ENCODE results near the gene TTC38. TPM values are rescaled to one million over a fixed set of nuclear protein-coding genes. Genes with fewer than 3 reads are reported as not detected.

TTC38 gene
- total and polyA plus RNA-seq, 12 donors, result 24.0 to 111 (median 39.7) TPM

DNA sequence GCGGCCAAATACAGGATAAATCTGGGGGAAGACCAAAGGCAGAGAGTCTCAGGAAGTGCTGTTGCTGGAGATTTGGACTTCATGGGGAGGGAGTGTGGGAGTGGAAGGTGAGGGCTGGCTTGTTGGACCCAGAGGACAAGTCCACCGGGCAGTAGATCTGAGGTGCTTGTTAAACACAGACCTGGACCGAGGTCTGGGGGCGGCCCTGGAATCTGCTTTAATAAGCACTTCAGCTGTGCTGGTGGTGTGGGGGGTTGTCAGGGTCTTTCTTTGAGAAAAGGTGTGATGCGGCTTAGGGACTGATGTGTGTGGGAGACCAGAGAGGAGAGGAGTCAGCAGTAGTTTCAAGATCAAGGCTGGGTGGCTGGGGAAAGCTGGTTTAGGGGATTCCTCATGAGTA is 72.1 kb downstream of the TTC38 start:
- 93 to 96% (median 95%) methylated on average over 5 of the region's 5 CpGs for WGBS, 4 donors
- H3K36me3 ChIP-seq (replicated peaks in 1 of 2), result peaks cover 0 to 64% of the 10 kb centered on the region in 2 donors
- no peak for TF ChIP-seq POLR2A (IDR thresholded peaks at IDR 0.05)
- TF ChIP-seq CTCF (IDR thresholded peaks at IDR 0.05), result no peak

DNA sequence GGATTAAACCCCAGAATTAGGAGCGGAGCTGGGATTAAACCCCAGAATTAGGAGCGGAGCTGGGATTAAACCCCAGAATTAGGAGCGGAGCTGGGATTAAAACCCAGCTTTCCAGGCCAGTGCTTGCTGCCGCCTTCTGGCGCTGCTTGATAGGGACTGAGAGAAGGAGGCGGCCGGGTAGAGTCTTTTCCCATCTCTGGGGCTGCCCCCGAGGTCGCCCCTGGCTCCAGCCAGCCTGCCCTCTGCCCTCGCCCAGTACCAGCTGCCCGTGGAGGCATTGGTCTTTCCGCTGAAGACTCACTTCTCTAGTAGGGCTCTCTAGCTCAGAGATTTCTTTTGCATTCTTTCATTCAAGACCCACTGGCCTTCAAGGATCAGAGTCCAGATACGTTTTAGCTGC is 72.9 kb downstream of the TTC38 start:
- Histone ChIP-seq H3K27me3 (no peaks in the 10 kb centered on the region), H3K36me3 (replicated peaks in 1 of 2) (peaks cover 0 to 71% of the 10 kb centered on the region in 2 donors), H3K4me1 (replicated peaks in 1 of 2) (peaks cover 8 to 10% of the 10 kb centered on the region in 2 donors), H3K27ac (no peak overlapping the region), H3K9me3 (replicated peaks in 1 of 3) (no peaks in the 10 kb centered on the region), H3K4me3 (no peak overlapping the region)
- no peak for DNase-seq
- TF ChIP-seq POLR2A (IDR thresholded peaks at IDR 0.05) (no peak), CTCF (IDR thresholded peaks at IDR 0.05) (no peak)
- intact Hi-C loops (cut with DNase I), result no loop called here
- WGBS, 4 donors, result 91 to 95% (median 94%) methylated on average over 11 to 13 of the region's 13 CpGs

More for the DNA sequence above, 72.1 kb downstream of the TTC38 start:
- intact Hi-C loops (cut with DNase I), result no loop called here
- Histone ChIP-seq H3K27ac (no peak overlapping the region), H3K4me3 (no peak overlapping the region), H3K4me1 (replicated peaks in 1 of 2) (peaks cover 8 to 10% of the 10 kb centered on the region in 2 donors), H3K9me3 (replicated peaks in 1 of 3) (no peaks in the 10 kb centered on the region), H3K27me3 (no peaks in the 10 kb centered on the region)
- DNase-seq, result no peak

Other genes with a start within 250 kb of the TTC38 start
- 100 to 1,000 TPM in 1 of 9 donors, 10 to 100 TPM in 8; 26.1 to 208 (median 38.8) TPM for gene PPARA, start 117.5 kb upstream of the TTC38 start, total RNA-seq
- gene PPARA, start 117.5 kb upstream of the TTC38 start, polyA plus RNA-seq, result 10 to 100 TPM in 1 of 3 donors, 1 to 10 TPM in 2; 5.1 to 17.0 (median 8.4) TPM
- 10 to 100 TPM; 10.8 to 20.4 (median 13.8) TPM for gene CDPF1, start 17.7 kb upstream of the TTC38 start, total RNA-seq
- 10 to 100 TPM; 10.2 to 32.9 (median 26.9) TPM for gene CDPF1, start 17.7 kb upstream of the TTC38 start, polyA plus RNA-seq
- gene PKDREJ, start 4.7 kb upstream of the TTC38 start, total RNA-seq, result under 1 TPM in 7 of 9 donors, not detected in 2; under 0.01 to 0.11 (median 0.04) TPM
- gene PKDREJ, start 4.7 kb upstream of the TTC38 start, polyA plus RNA-seq, result under 1 TPM; 0.03 to 0.08 (median 0.07) TPM
- 1 to 10 TPM in 5 of 9 donors, under 1 TPM in 4; 0.06 to 5.7 (median 1.1) TPM for gene GTSE1, start 28.9 kb downstream of the TTC38 start, total RNA-seq
- 1 to 10 TPM in 2 of 3 donors, under 1 TPM in 1; 0.80 to 1.0 (median 1.0) TPM for gene GTSE1, start 28.9 kb downstream of the TTC38 start, polyA plus RNA-seq
- gene TRMU, start 67.7 kb downstream of the TTC38 start, total RNA-seq, result 10 to 100 TPM; 20.2 to 48.0 (median 34.6) TPM
- gene TRMU, start 67.7 kb downstream of the TTC38 start, polyA plus RNA-seq, result 100 to 1,000 TPM in 1 of 3 donors, 10 to 100 TPM in 2; 26.6 to 107 (median 56.6) TPM